Right lobe of liver (tissue), 4 donors: ENCODE data around the gene EXD3.

Experiments used
- POLR2A ChIP-seq: fragments of 450-650 bp; IDR thresholded peaks from one replicate; pipeline ENCODE4 v1.6.1; 2017; ENCODE audit warnings: antibody characterized with exemption, mild to moderate bottlenecking
- TF ChIP-seq, protein P1 (sequence below), 4 donors: fragments of 200-600 bp in 3 of 4; fragments of 450-650 bp in 1 of 4; IDR thresholded peaks; one replicate each; pipeline versions ENCODE4 v1.5.1 to v1.8.0; 2016 to 2022; ENCODE audit warnings: antibody characterized with exemption in 4 of 4, mild to moderate bottlenecking in 2 of 4
- donor health status: DM: no; HTN: no; CAD: no.
- donor health status: DM: no; HTN: no; CAD: no.
- donor health status: DM: no; HTN: yes; CAD: no.

DNA sequence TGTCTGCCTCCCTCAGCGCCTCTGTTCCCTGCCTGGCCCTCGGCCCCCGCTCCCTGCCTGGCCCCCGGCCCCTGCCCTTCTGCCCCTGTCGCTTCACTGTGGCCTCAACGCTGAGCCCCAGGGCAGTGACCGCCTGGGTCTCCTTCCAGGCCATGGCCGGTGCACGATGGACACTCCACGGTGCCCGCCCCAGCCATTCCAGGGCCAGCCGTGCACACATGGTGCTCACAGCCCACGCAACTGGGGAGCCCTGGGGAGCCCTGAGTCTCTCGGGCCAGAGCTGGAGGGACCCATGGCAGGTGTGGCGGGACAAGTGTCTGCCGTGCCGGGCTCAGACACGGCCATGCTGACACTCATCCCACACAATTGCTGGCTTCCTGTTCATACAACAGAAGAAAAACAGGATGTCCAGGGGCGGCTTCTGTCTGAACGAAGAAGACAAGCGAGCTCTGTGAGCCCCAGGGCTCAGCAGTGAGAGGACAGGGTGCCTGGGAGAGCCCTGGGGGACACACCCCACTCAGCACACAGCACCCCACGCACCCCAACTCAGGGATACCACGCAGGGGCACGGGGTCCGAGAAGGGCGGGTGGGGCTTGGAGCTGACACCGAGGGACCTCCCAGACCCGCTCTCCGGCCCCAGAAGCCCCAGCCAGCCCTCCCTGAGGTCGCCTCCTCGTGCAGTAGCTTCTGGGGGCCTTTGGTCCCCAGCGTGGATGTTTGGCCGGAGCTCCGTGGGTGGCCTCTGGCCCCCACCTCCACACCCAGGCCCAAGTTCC is 35.7 kb downstream of the EXD3 start:
- TF ChIP-seq, protein P1, sequence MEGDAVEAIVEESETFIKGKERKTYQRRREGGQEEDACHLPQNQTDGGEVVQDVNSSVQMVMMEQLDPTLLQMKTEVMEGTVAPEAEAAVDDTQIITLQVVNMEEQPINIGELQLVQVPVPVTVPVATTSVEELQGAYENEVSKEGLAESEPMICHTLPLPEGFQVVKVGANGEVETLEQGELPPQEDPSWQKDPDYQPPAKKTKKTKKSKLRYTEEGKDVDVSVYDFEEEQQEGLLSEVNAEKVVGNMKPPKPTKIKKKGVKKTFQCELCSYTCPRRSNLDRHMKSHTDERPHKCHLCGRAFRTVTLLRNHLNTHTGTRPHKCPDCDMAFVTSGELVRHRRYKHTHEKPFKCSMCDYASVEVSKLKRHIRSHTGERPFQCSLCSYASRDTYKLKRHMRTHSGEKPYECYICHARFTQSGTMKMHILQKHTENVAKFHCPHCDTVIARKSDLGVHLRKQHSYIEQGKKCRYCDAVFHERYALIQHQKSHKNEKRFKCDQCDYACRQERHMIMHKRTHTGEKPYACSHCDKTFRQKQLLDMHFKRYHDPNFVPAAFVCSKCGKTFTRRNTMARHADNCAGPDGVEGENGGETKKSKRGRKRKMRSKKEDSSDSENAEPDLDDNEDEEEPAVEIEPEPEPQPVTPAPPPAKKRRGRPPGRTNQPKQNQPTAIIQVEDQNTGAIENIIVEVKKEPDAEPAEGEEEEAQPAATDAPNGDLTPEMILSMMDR (IDR thresholded peaks at IDR 0.05), result no peak
- TF ChIP-seq POLR2A, result no peak
